NCI-H510A treated with DMSO at 0.1 percent for 48 hours (cell line): ENCODE results near the gene EMC6.

Source experiments
- DNase-seq: peaks from one replicate; lab custom pipeline; 2025; lab: John Stamatoyannopoulos, UW

EMC6 gene

DNA sequence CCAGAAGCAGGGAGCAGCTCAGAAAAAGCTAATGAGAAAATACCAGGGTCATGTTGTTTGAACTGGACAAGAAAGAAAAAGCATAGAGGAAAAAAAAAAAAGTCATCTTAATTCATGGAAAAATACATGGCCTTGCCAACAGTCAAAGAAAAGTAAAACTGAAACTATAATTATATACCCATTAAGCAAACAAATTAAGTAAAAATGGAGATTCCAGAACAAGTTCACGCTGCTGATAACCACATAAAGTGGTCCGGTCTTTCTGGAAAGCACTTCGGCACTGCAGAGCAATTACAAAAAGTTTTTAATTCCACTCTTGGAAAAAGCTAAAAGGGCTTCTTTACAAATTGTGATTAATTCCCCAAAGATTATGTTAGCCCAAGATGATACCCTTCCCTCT, 39.8 kb downstream of the EMC6 start:
- DNase-seq: no peak

- DNase-seq: no peak
These were observed 42.4 kb downstream of the EMC6 start for GRCh38 chr17:3710951-3711383.

- no peak for DNase-seq
These were observed 44.3 kb downstream of the EMC6 start for GRCh38 chr17:3712811-3713463.

- no peak for DNase-seq
These were observed 46.7 kb downstream of the EMC6 start for GRCh38 chr17:3715296-3715695.

GRCh38 chr17:3718201-3718600, 49.6 kb downstream of the EMC6 start:
- DNase-seq: no peak

DNA sequence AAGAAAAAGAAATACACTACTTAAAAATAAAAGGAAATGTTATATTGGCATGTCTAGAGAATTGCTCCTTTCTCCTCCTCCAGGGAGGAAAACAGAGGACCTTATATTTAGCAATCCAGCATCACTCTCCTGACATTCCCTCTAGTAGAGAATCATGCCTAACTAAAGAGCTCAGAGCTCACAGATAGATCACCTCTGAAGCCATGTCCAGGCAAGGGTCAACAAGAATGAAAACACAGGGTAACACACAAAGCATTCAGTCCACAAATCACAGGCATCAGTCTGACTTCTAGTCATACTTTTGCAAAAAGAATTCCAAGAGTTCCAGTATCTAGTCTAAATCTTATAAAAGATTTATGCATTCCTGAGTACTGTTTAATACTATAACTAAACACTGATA, 50.7 kb downstream of the EMC6 start:
- no peak for DNase-seq
